GM18517 (cell line): Measurements from ENCODE around the gene OGFOD1.

Experiments
- ATAC-seq: cut with Tn5 transposase; IDR thresholded peaks from one replicate; pipeline ENCODE4 v1.9.1; 2021; ENCODE audit warnings: mild to moderate bottlenecking, moderate library complexity; ENCODE audit not compliant: unreplicated experiment

Gene OGFOD1

GRCh38 chr16:56520251-56520577, 68.9 kb downstream of the OGFOD1 start:
- peak; percentile 12 for ATAC-seq

- ATAC-seq, result no peak
Observed at GRCh38 chr16:56525236-56525635, 73.9 kb downstream of the OGFOD1 start.
